ENCODE data around the gene ARIH2. TPM values are rescaled to one million over a fixed set of nuclear protein-coding genes. Genes with fewer than 3 reads are reported as not detected.
A peak's percentile ranks its signal among the peaks of the same experiment; 100 is the strongest.

The ARIH2 gene
- 73.0 and 93.7 TPM in 2 replicates for total RNA-seq (2012; rRNA removed)
- 54.0 and 62.3 TPM in 2 replicates for polyA plus RNA-seq (2012; rRNA removed)
- polyA plus RNA-seq (2012; cell fraction: cytosol; rRNA removed), result 29.2 and 37.6 TPM in 2 replicates
- 121 and 155 TPM in 2 replicates for polyA plus RNA-seq (2012; cell fraction: nucleus; rRNA removed; ENCODE audit: low replicate concordance)
- Bru-seq, nascent RNA, result percentile 85 among the genes with signal in this experiment
- BruChase-seq, experiment 1, labeled RNA remaining after a 6-hour chase, result percentile 95 among the genes with signal in this experiment
- BruChase-seq, experiment 2, labeled RNA remaining after a 2-hour chase, result percentile 91 among the genes with signal in this experiment
- long read RNA-seq, full-length matches to known transcripts, result 66 of 127 reads
- long read RNA-seq, partial matches to known transcripts, result 5 of 127 reads
- long read RNA-seq, other reads (novel, unspliced or antisense), result 56 of 127 reads

- H3K9me1 ChIP-seq (ENCODE audit: insufficient read depth, low read length), result 0 out of 2 replicates have a peak, but pooled peaks cover 3% of the 10 kb centered on the region
- DNase-seq (peak; percentile 91), ATAC-seq (ENCODE audit: low read depth) (peak; percentile 92)
- H4K8ac ChIP-seq (ENCODE audit: low read depth in 2 of 2, low read length in 2 of 2), result peak within 1 kb of the TSS; percentile 67 to 91
- H3K27ac ChIP-seq (ENCODE audit: insufficient read depth, low read length), result peak within 1 kb of the TSS; percentile 94
- WGBS, 2 experiments (ENCODE audit: extremely low coverage in 2 of 2, insufficient read length in 1 of 2), result 0% methylated on average over 80 of the region's 97 CpGs; no CpG with 5 or more reads in 1 of the 2 experiments
- H3K4me1 ChIP-seq (ENCODE audit: control insufficient read depth, insufficient read depth, low read length), result peaks cover 7% of the 10 kb centered on the region
- H3K4me3 ChIP-seq (ENCODE audit: insufficient read depth, low read depth, low read length), result peak within 1 kb of the TSS; percentile 70
- peaks cover 10 to 33% of the 10 kb centered on the region in 2 experiments; a peak in 3 of 4 replicates for H3K79me1 ChIP-seq (ENCODE audit: low read depth in 1 of 2, low read length in 2 of 2)
- dilution Hi-C loops (cut with HindIII; ENCODE audit: low sequenced_read_pairs, unreplicated experiment), result no loop called here
- peak within 1 kb of the TSS; percentile 87 for H3K56ac ChIP-seq (ENCODE audit: extremely low read depth, insufficient read depth, low read length)
- peak within 1 kb of the TSS; percentile 88 for H4K5ac ChIP-seq (ENCODE audit: low read depth, low read length)
- no peaks in the 10 kb centered on the region for H3K9me3 ChIP-seq (ENCODE audit: control insufficient read depth, insufficient read depth, low read length)
- H3K23ac ChIP-seq (ENCODE audit: low read depth, low read length), result peak within 1 kb of the TSS; percentile 94
- H3K36me3 ChIP-seq (ENCODE audit: control insufficient read depth, insufficient read depth, low read length), result peaks cover 4% of the 10 kb centered on the region; the same call in 1 of the 2 replicates
- H2AFZ ChIP-seq (replicated peaks; ENCODE audit: low read length, poor library complexity), result peak within 1 kb of the TSS; percentile 98
- peak within 1 kb of the TSS; percentile 97 for H3K4ac ChIP-seq (ENCODE audit: low read depth, low read length)
- H3K9ac ChIP-seq (ENCODE audit: low read depth, low read length), result peak within 1 kb of the TSS; percentile 94
- peak within 1 kb of the TSS; percentile 99 for H3K14ac ChIP-seq (replicated peaks; ENCODE audit: low read depth, low read length)
- peak within 1 kb of the TSS; percentile 100 for H3K4me2 ChIP-seq (ENCODE audit: low read depth, low read length)
- no peaks in the 10 kb centered on the region for H3K27me3 ChIP-seq (ENCODE audit: control insufficient read depth, insufficient read depth, low read length)
- H2BK15ac ChIP-seq (ENCODE audit: low read depth, low read length), result peak within 1 kb of the TSS; percentile 64; the same call in 1 of the 3 replicates
- peak within 1 kb of the TSS; percentile 83 for H2BK5ac ChIP-seq (ENCODE audit: low read depth, low read length, poor library complexity, severe bottlenecking)
- H2BK120ac ChIP-seq (ENCODE audit: low read depth, low read length), result peak within 1 kb of the TSS; percentile 86; the same call in 1 of the 2 replicates
- intact Hi-C loops (cut with micrococcal nuclease), result loop anchor here (5.0 kb wide), 1 partner anchor 71 kb away; the partner anchor contains the start of gene PRKAR2A
- peak within 1 kb of the TSS; percentile 52; the same call in 1 of the 2 replicates for H2BK20ac ChIP-seq (ENCODE audit: low read depth, low read length)
- in situ Hi-C loops (cut with MboI; ENCODE audit: low sequenced_read_pairs), result no loop called here
- peaks cover 27% of the 10 kb centered on the region for H4K20me1 ChIP-seq (ENCODE audit: insufficient read depth, low read length)
- H3K18ac ChIP-seq (ENCODE audit: low read depth, low read length), result peak within 1 kb of the TSS; percentile 68
- peak within 1 kb of the TSS; percentile 84 for H2AK5ac ChIP-seq (ENCODE audit: low read depth, low read length)
- CTCF ChIA-PET, result interaction anchor here (1.0 kb wide), 1 partner anchor 9 kb away, joined by 3 read pairs; no protein-coding TSS in a partner anchor
- BruUV-seq (replicated peaks), result no TSS peak
- H4K91ac ChIP-seq (ENCODE audit: insufficient read depth, low read depth, low read length), result peak within 1 kb of the TSS; percentile 81
- POLR2A ChIA-PET (ENCODE audit: unreplicated experiment), result interaction anchor here (0.7 kb wide), 1 partner anchor 33 kb away, joined by 3 read pairs; no protein-coding TSS in a partner anchor
- peak within 1 kb of the TSS; percentile 94 for H2AK9ac ChIP-seq (replicated peaks; ENCODE audit: low read depth, low read length, poor library complexity)
- no peak for TF ChIP-seq RFX5 (IDR thresholded peaks at IDR 0.05; ENCODE audit: low read depth, low read length)
- no peak for TF ChIP-seq SMC3 (IDR thresholded peaks at IDR 0.05; ENCODE audit: low read depth, low read length)
- TF ChIP-seq MAZ (IDR thresholded peaks at IDR 0.05; ENCODE audit: borderline replicate concordance, low read depth, low read length), result 0 out of 2 replicates have a peak, but pooled peaks have one; percentile 45
- TF ChIP-seq CEBPB (IDR thresholded peaks at IDR 0.05; ENCODE audit: low read depth, low read length), result peak; percentile 93
- TF ChIP-seq BHLHE40 (IDR thresholded peaks at IDR 0.05; ENCODE audit: low read depth, low read length), result no peak
- no peak for TF ChIP-seq ELK1 (IDR thresholded peaks at IDR 0.05; ENCODE audit: borderline replicate concordance, low read depth, low read length)
- TF ChIP-seq USF2 (IDR thresholded peaks at IDR 0.05; ENCODE audit: low read depth, low read length), result no peak
- peak; percentile 12; the same call in 1 of the 2 replicates for TF ChIP-seq RAD21 (IDR thresholded peaks at IDR 0.05; ENCODE audit: low read length)
- no peak for TF ChIP-seq RCOR1 (IDR thresholded peaks at IDR 0.05; ENCODE audit: insufficient replicate concordance, low read length)
- no peak for TF ChIP-seq CTCF (conservative IDR thresholded peaks at IDR 0.05; ENCODE audit: low read depth, low read length)
Measured at GRCh38 chr3:48918388-48919214, at the start of gene ARIH2. Gene ARIH2, plus strand, starts transcription at chr3:48918842. Its CDS starts 8,717 bp downstream, at chr3:48927559.

All from IMR-90 (cell line).